Panc1 (cell line): ENCODE measurements around the gene RIMKLA. TPM values are rescaled to one million over a fixed set of nuclear protein-coding genes. Genes with fewer than 3 reads are reported as not detected.

Experiments used
- ATAC-seq: fragments of 200-7000 bp; cut with Tn5 transposase; 2 replicates; pipeline ENCODE4 v1.9.1; 2020; ENCODE audit warnings: mild to moderate bottlenecking, moderate library complexity
- BruUV-seq: library from RNA; stranded (reverse); fragments of 400-500 nt; replicated peaks from 2 replicates; lab custom pipeline; 2021; lab: Mats Ljungman, UMichigan
- CTCF ChIA-PET: fragments of 300-600 bp; sonication (Branson Sonifier 250); formaldehyde crosslinking; loops from one replicate; lab custom pipeline; 2022; ENCODE audit warnings: antibody characterized with exemption; lab: Charles Lee
- POLR2A ChIA-PET: fragments of 300-600 bp; sonication (Branson Sonifier 250); formaldehyde crosslinking; loops from one replicate; lab custom pipeline; 2022; ENCODE audit warnings: antibody characterized with exemption; lab: Charles Lee
- DNase-seq: peaks from one replicate; pipeline ENCODE4 v3.0.0-alpha.2; 2010; ENCODE audit warnings: low read depth, low spot score
- H3K27ac ChIP-seq: 2 replicates; pipeline ENCODE4 v1.5.1; 2011; ENCODE audit warnings: mild to moderate bottlenecking, low read length, inconsistent platforms
- H3K27me3 ChIP-seq: fragments of 200-500 bp; sonication (Bioruptor generic); 2 replicates; pipeline ENCODE4 v1.6.0; 2014; ENCODE audit warnings: low read length, inconsistent platforms; ENCODE audit not compliant: control insufficient read depth, insufficient read depth
- H3K36me3 ChIP-seq: fragments of 200-500 bp; sonication (Bioruptor generic); 2 replicates; pipeline ENCODE4 v1.5.1; 2014; ENCODE audit warnings: inconsistent platforms, mild to moderate bottlenecking, low read length, moderate library complexity; ENCODE audit not compliant: control insufficient read depth, insufficient read depth
- H3K4me1 ChIP-seq: 2 replicates; pipeline ENCODE4 v1.5.1; 2011; ENCODE audit warnings: inconsistent platforms, mild to moderate bottlenecking, low read length, moderate library complexity; ENCODE audit not compliant: control insufficient read depth, insufficient read depth
- H3K4me3 ChIP-seq, 2 experiments: 2 replicates each; pipeline ENCODE4 v1.5.1; 2011 to 2012; ENCODE audit warnings: low read depth in 2 of 2, low read length in 2 of 2, mild to moderate bottlenecking in 2 of 2, inconsistent platforms in 1 of 2, moderate library complexity in 1 of 2
- H3K9me3 ChIP-seq: fragments of 200-500 bp; sonication (Bioruptor generic); 2 replicates; pipeline ENCODE4 v1.5.1; 2014; ENCODE audit warnings: low read depth, mild to moderate bottlenecking, inconsistent platforms, low read length, moderate library complexity; ENCODE audit not compliant: control insufficient read depth, insufficient read depth
- CTCF ChIP-seq: fragments of 450-650 bp; IDR thresholded peaks from 2 replicates; pipeline ENCODE4 v1.5.1; 2017; ENCODE audit warnings: mild to moderate bottlenecking
- POLR2AphosphoS5 ChIP-seq: IDR thresholded peaks from 2 replicates; pipeline ENCODE4 v1.6.1; 2012; ENCODE audit warnings: mild to moderate bottlenecking, low read depth, low read length, moderate library complexity
- REST ChIP-seq, 2 experiments: IDR thresholded peaks; 2 replicates each; pipeline ENCODE4 v1.6.1; 2011 to 2012; ENCODE audit warnings: low read depth in 2 of 2, control low read depth in 1 of 2, low read length in 1 of 2, mild to moderate bottlenecking in 1 of 2, moderate library complexity in 1 of 2; ENCODE audit not compliant: insufficient read depth in 1 of 2
- SIN3A ChIP-seq: IDR thresholded peaks from 2 replicates; pipeline ENCODE4 v1.6.1; 2012; ENCODE audit warnings: low read depth, mild to moderate bottlenecking, low read length, moderate library complexity, borderline replicate concordance; ENCODE audit not compliant: insufficient read depth
- TCF7L2 ChIP-seq: IDR thresholded peaks from 2 replicates; pipeline ENCODE4 v1.6.1; 2011; ENCODE audit warnings: mild to moderate bottlenecking, low read depth, low read length, inconsistent platforms
- in situ Hi-C: cut with HindIII; loops from 2 replicates; pipeline ENCODE4 v1.10.0; 2016; ENCODE audit warnings: low sequenced_read_pairs, low pct_unique_long_range_greater_than_20kb
- intact Hi-C: fragments of 100-400 bp; cut with micrococcal nuclease; formaldehyde crosslinking; loops from one replicate; pipeline ENCODE4 v1.10.0; 2022; ENCODE audit not compliant: unreplicated experiment
- total RNA-seq: library from RNA; stranded (reverse); gene quantifications from one replicate; pipeline ENCODE4 v1.2.1, GENCODE V29; 2021; ENCODE audit not compliant: unreplicated experiment

RIMKLA gene
- total RNA-seq, 1 experiment from 2014 or later: 13.6 TPM

- no peak for TF ChIP-seq TCF7L2
- TF ChIP-seq SIN3A: no peak
- TF ChIP-seq REST (IDR thresholded peaks at IDR 0.05; ENCODE audit: insufficient read depth in 1 of 2, low read depth in 2 of 2, low read length in 1 of 2): no peak
- no peak for TF ChIP-seq CTCF
- TF ChIP-seq POLR2AphosphoS5: no peak
- Histone ChIP-seq H3K9me3 (no peaks in the 10 kb centered on the region), H3K27ac (peak overlapping the region; percentile 98), H3K4me3 (no peak overlapping the region), H3K4me1 (peaks cover 51% of the 10 kb centered on the region), H3K27me3 (no peaks in the 10 kb centered on the region), H3K36me3 (peaks cover 2% of the 10 kb centered on the region; the same call in 1 of the 2 replicates)
- no peak for ATAC-seq
- BruUV-seq: no TSS peak
- no peak for DNase-seq
- in situ Hi-C loops: no loop called here
- intact Hi-C loops: loop anchor here (5.0 kb wide), 2 partner anchors 125 to 160 kb away; partner anchors contain the start of gene CCDC30
- POLR2A ChIA-PET: no interaction called here
- CTCF ChIA-PET: interaction anchor here (0.5 kb wide), 1 partner anchor 185 kb away, joined by 3 read pairs; no protein-coding TSS in a partner anchor
Measured at GRCh38 chr1:42336978-42337377, 43.6 kb upstream of the RIMKLA start.

GRCh38 chr1:42340093-42340492, 40.5 kb upstream of the RIMKLA start:
- ChIA-PET CTCF (interaction anchor here (0.7 kb wide), 1 partner anchor 36 kb away, joined by 3 read pairs; no protein-coding TSS in a partner anchor), POLR2A (no interaction called here)
- no peaks in the 10 kb centered on the region for H3K27me3 ChIP-seq
- TF ChIP-seq TCF7L2: peak; percentile 97
- TF ChIP-seq POLR2AphosphoS5: peak; percentile 91
- no peak for TF ChIP-seq CTCF
- H3K4me1 ChIP-seq: peaks cover 40% of the 10 kb centered on the region
- peak overlapping the region; percentile 85 for H3K27ac ChIP-seq
- peak overlapping the region in 1 of 2 experiments; percentile 24; a peak in 2 of 4 replicates for H3K4me3 ChIP-seq
- DNase-seq (peak; percentile 85), ATAC-seq (peak; percentile 86)
- in situ Hi-C loops: no loop called here
- no peaks in the 10 kb centered on the region for H3K9me3 ChIP-seq
- H3K36me3 ChIP-seq: no peaks in the 10 kb centered on the region; the same call in 1 of the 2 replicates
- no TSS peak for BruUV-seq
- intact Hi-C loops: no loop called here
